Adrenal gland (tissue), 12 donors: ENCODE results near the gene CIRBP. TPM values are rescaled to one million over a fixed set of nuclear protein-coding genes. Genes with fewer than 3 reads are reported as not detected.

ENCODE experiments used
- DNase-seq, 7 donors: peaks; one replicate each; pipeline ENCODE4 v3.0.0-alpha.2; 2019 to 2020
- H3K27ac ChIP-seq, 5 donors: fragments of 200-600 bp; sonication (generic) in 4 of 5; 1 replicate in 3 of 5; 2 replicates in 2 of 5; pipeline versions ENCODE4 v1.5.1 to v1.8.0; 2016 to 2020; ENCODE audit warnings: mild to moderate bottlenecking in 1 of 5
- H3K27me3 ChIP-seq: fragments of 200-600 bp; 2 replicates; pipeline ENCODE4 v1.8.0; 2021
- H3K36me3 ChIP-seq, 2 donors: fragments of 200-600 bp; replicated peaks in 1 of 2; 1 replicate in 1 of 2; 2 replicates in 1 of 2; pipeline versions ENCODE4 v1.5.1 to v1.8.0; 2018 to 2022
- H3K4me1 ChIP-seq, 2 donors: fragments of 200-600 bp; replicated peaks in 1 of 2; 1 replicate in 1 of 2; 2 replicates in 1 of 2; pipeline versions ENCODE4 v1.5.1 to v1.8.0; 2018 to 2021
- H3K4me3 ChIP-seq, 4 donors: fragments of 200-600 bp; sonication (generic) in 3 of 4; one replicate each; pipeline ENCODE4 v1.5.1; 2016 to 2018
- H3K9me3 ChIP-seq, 3 donors: fragments of 200-600 bp; sonication (generic) in 1 of 3; replicated peaks in 1 of 3; 1 replicate in 2 of 3; 2 replicates in 1 of 3; pipeline versions ENCODE4 v1.5.1 to v1.8.0; 2016 to 2021
- CTCF ChIP-seq, 6 experiments: fragments of 450-650 bp in 4 of 6; fragments of 200-600 bp in 2 of 6; sonication (generic) in 1 of 6; IDR thresholded peaks; 1 replicate in 5 of 6; 2 replicates in 1 of 6; pipeline versions ENCODE4 v1.5.1 to v1.8.0; 2016 to 2021; ENCODE audit warnings: antibody characterized with exemption in 6 of 6, mild to moderate bottlenecking in 2 of 6, moderate library complexity in 1 of 6
- POLR2A ChIP-seq, 2 donors: fragments of 450-650 bp; IDR thresholded peaks; one replicate each; pipeline ENCODE4 v1.6.1; 2017; ENCODE audit warnings: antibody characterized with exemption in 2 of 2, mild to moderate bottlenecking in 2 of 2, moderate library complexity in 1 of 2
- WGBS, 4 donors: extraction: QIAGEN DNeasy Blood & Tissue Kit in 2 of 4; methylation state at CpG; one replicate each; pipeline versions ENCODE4 v1.1.5 to v1.1.7; 2013 to 2017; 5-methylcytosine and 5-hydroxymethylcytosine counted together
- intact Hi-C, 2 donors: fragments of 100-400 bp; cut with DNase I; formaldehyde crosslinking; loops; one replicate each; pipeline versions ENCODE4 v1.14.1 to v1.15.0; 2022 to 2023
- polyA plus RNA-seq, 3 donors: library from polyadenylated mRNA; stranded (reverse); fragments of 200-250 nt in 2 of 3; fragments of 350-450 nt in 1 of 3; fragmentation: Illumina TruSeq in 1 of 3; extraction: RNeasy Lipid Tissue Mini Kit (QIAGEN cat#74804) in 1 of 3; gene quantifications; one replicate each; pipeline ENCODE4 v1.2.3, GENCODE V29; 2013 to 2014
- total RNA-seq, 9 donors: library from RNA; depleted of rRNA in 4 of 9; stranded (reverse); fragments of >200 nt in 4 of 9; fragments of 120-200 nt in 1 of 9; fragmentation: NEBNext Ultra II Directional in 1 of 9; extraction: Animal tissue kit (Norgen Biotek cat#: 25700) in 1 of 9; gene quantifications; one replicate each; pipeline versions ENCODE4 v1.1.0 to v1.2.4, GENCODE V29; 2013 to 2023
- donor health status: healthy with polysubstance abuse.
- donor health status: Bipolar disorder and iron deficiency.
- donor health status: DM: yes; HTN: yes; CAD: no.
- donor health status: DM: no; HTN: no; CAD: no.
- donor health status: DM: no; HTN: no; CAD: no.
- donor health status: DM: yes; HTN: yes; CAD: no.

Gene CIRBP
- total and polyA plus RNA-seq, 12 donors: 317 to 1,164 (median 685) TPM

GRCh38 chr19:1254530-1255185 is 14.5 kb upstream of the CIRBP start:
- intact Hi-C loops: no loop called here
- DNase-seq: peak in 3 of 7 donors; percentile 50 to 67 (median 56)
- Histone ChIP-seq H3K27me3 (no peaks in the 10 kb centered on the region), H3K36me3 (peaks cover 0 to 60% of the 10 kb centered on the region in 2 donors), H3K4me1 (peaks cover 55% of the 10 kb centered on the region in 2 donors), H3K9me3 (no peaks in the 10 kb centered on the region), H3K27ac (peak overlapping the region; percentile 97 to 100 (median 99)), H3K4me3 (peak overlapping the region in 1 of 4 donors; percentile 92)
- TF ChIP-seq CTCF (IDR thresholded peaks at IDR 0.05) (no peak), POLR2A (IDR thresholded peaks at IDR 0.05) (peak in 1 of 2 donors; percentile 8)
- 33 to 72% (median 61%) methylated on average over 4 to 20 of the region's 20 CpGs for WGBS, 4 donors

GRCh38 chr19:1255186-1256161 is 13.7 kb upstream of the CIRBP start:
- peak overlapping the region in 4 of 5 donors; percentile 97 to 100 (median 98) for H3K27ac ChIP-seq
- peak in 4 of 7 donors; percentile 39 to 66 (median 52) for DNase-seq
- no peak overlapping the region for H3K4me3 ChIP-seq
- H3K4me1 ChIP-seq: peaks cover 59 to 63% of the 10 kb centered on the region in 2 donors
- 80 to 91% (median 83%) methylated on average over 26 to 52 of the region's 52 CpGs for WGBS, 4 donors
- H3K27me3 ChIP-seq: no peaks in the 10 kb centered on the region
- H3K9me3 ChIP-seq: no peaks in the 10 kb centered on the region
- peaks cover 0 to 60% of the 10 kb centered on the region in 2 donors for H3K36me3 ChIP-seq
- TF ChIP-seq POLR2A (IDR thresholded peaks at IDR 0.05) (no peak), CTCF (IDR thresholded peaks at IDR 0.05) (no peak)
- intact Hi-C loops: no loop called here

GRCh38 chr19:1256646-1257474 is 12.3 kb upstream of the CIRBP start:
- peak in 1 of 7 donors; percentile 49 for DNase-seq
- 82 to 89% (median 84%) methylated on average over 16 to 46 of the region's 46 CpGs for WGBS, 4 donors
- no peaks in the 10 kb centered on the region for H3K9me3 ChIP-seq
- H3K4me1 ChIP-seq: peaks cover 62 to 71% of the 10 kb centered on the region in 2 donors
- intact Hi-C loops: no loop called here
- no peaks in the 10 kb centered on the region for H3K27me3 ChIP-seq
- H3K36me3 ChIP-seq: peaks cover 0 to 50% of the 10 kb centered on the region in 2 donors
- TF ChIP-seq CTCF (IDR thresholded peaks at IDR 0.05): no peak
- no peak for TF ChIP-seq POLR2A (IDR thresholded peaks at IDR 0.05)
- H3K27ac ChIP-seq: peak overlapping the region in 3 of 5 donors; percentile 46 to 99 (median 98)
- no peak overlapping the region for H3K4me3 ChIP-seq
